B cell (primary cell): ENCODE data around the gene RUBCNL. TPM values are rescaled to one million over a fixed set of nuclear protein-coding genes. Genes with fewer than 3 reads are reported as not detected.

Experiments
- ATAC-seq: fragments of 200-7000 bp; cut with Tn5 transposase; one replicate; pipeline ENCODE4 v1.10.0; 2021; ENCODE audit warnings: low read depth, mild to moderate bottlenecking, moderate number of reproducible peaks, moderate library complexity
- CTCF ChIA-PET: fragments of 350-600 bp; sonication (Branson Sonifier 250); formaldehyde crosslinking; loops from one replicate; lab custom pipeline; 2021; ENCODE audit warnings: antibody characterized with exemption, inconsistent platforms; lab: Charles Lee
- POLR2A ChIA-PET: fragments of 350-600 bp; sonication (Branson Sonifier 250); formaldehyde crosslinking; loops from one replicate; lab custom pipeline; 2021; ENCODE audit warnings: antibody characterized with exemption; lab: Charles Lee
- DNase-seq: peaks from one replicate; pipeline ENCODE4 v3.0.0; 2013
- H2AFZ ChIP-seq: 2 replicates; pipeline ENCODE4 v1.6.1; 2012; ENCODE audit warnings: mild to moderate bottlenecking, low read depth, low read length; ENCODE audit not compliant: insufficient read depth, poor library complexity, severe bottlenecking
- H3K27ac ChIP-seq, 2 donors: 1 replicate in 1 of 2; 2 replicates in 1 of 2; pipeline ENCODE4 v1.5.1; 2012 to 2013; ENCODE audit warnings: low read length in 2 of 2, mild to moderate bottlenecking in 2 of 2, moderate library complexity in 1 of 2
- H3K27me3 ChIP-seq, 4 experiments: fragments of 200-600 bp in 1 of 4; sonication (generic) in 1 of 4; replicated peaks in 1 of 4; 1 replicate in 2 of 4; 2 replicates in 2 of 4; pipeline versions ENCODE4 v1.6.1 to v1.7.0; 2013 to 2016; ENCODE audit warnings: low read length in 3 of 4, mild to moderate bottlenecking in 2 of 4, mixed read lengths in 1 of 4, moderate library complexity in 1 of 4; ENCODE audit not compliant: insufficient read depth in 4 of 4, control insufficient read depth in 3 of 4; ENCODE audit errors: control extremely low read depth in 1 of 4
- H3K36me3 ChIP-seq, 2 experiments: replicated peaks in 1 of 2; 1 replicate in 1 of 2; 2 replicates in 1 of 2; pipeline versions ENCODE4 v1.6.1 to v1.7.1; 2013; ENCODE audit warnings: low read length in 1 of 2; ENCODE audit not compliant: insufficient read depth in 2 of 2, control insufficient read depth in 1 of 2; ENCODE audit errors: control extremely low read depth in 1 of 2, extremely low read depth in 1 of 2
- H3K4me1 ChIP-seq, 2 donors: fragments of 200-600 bp in 1 of 2; sonication (generic) in 1 of 2; 1 replicate in 1 of 2; 2 replicates in 1 of 2; pipeline versions ENCODE4 v1.5.1 to v1.6.1; 2013 to 2017; ENCODE audit warnings: low read length in 2 of 2; ENCODE audit not compliant: control insufficient read depth in 2 of 2, insufficient read depth in 2 of 2
- H3K4me2 ChIP-seq: replicated peaks from 2 replicates; pipeline ENCODE3; 2012; ENCODE audit warnings: mild to moderate bottlenecking, low read depth, low read length; ENCODE audit not compliant: poor library complexity, severe bottlenecking
- H3K4me3 ChIP-seq, 5 experiments: fragments of 200-600 bp in 1 of 5; sonication (generic) in 1 of 5; 1 replicate in 3 of 5; 2 replicates in 2 of 5; pipeline versions ENCODE4 v1.5.1 to v1.7.0; 2011 to 2016; ENCODE audit warnings: low read length in 4 of 5, mild to moderate bottlenecking in 4 of 5, low read depth in 2 of 5, control low read depth in 1 of 5, moderate library complexity in 1 of 5; ENCODE audit not compliant: insufficient read depth in 1 of 5; ENCODE audit errors: control extremely low read depth in 1 of 5, extremely low read depth in 1 of 5
- H3K79me2 ChIP-seq: fragments of 200-600 bp; sonication (generic); one replicate; pipeline ENCODE4 v1.6.0; 2016; ENCODE audit warnings: low read length; ENCODE audit not compliant: control insufficient read depth, insufficient read depth
- H3K9ac ChIP-seq: fragments of 200-600 bp; sonication (generic); 2 replicates; pipeline ENCODE4 v1.6.1; 2017; ENCODE audit warnings: mild to moderate bottlenecking, low read length, moderate library complexity
- H3K9me3 ChIP-seq, 3 donors: one replicate each; pipeline versions ENCODE4 v1.6.1 to v1.7.1; 2013; ENCODE audit warnings: low read length in 2 of 3; ENCODE audit not compliant: control insufficient read depth in 2 of 3, insufficient read depth in 1 of 3; ENCODE audit errors: control extremely low read depth in 1 of 3
- H4K20me1 ChIP-seq: 2 replicates; pipeline ENCODE4 v1.6.0; 2012; ENCODE audit warnings: mild to moderate bottlenecking, low read length; ENCODE audit not compliant: insufficient read depth, control insufficient read depth, poor library complexity, severe bottlenecking
- H3K27ac Mint-ChIP-seq: one replicate; pipeline ENCODE4 v1.8.0; 2021; ENCODE audit warnings: mixed read lengths
- H3K27me3 Mint-ChIP-seq: one replicate; pipeline ENCODE4 v1.8.0; 2021; ENCODE audit warnings: mixed read lengths
- H3K4me1 Mint-ChIP-seq: one replicate; pipeline ENCODE4 v1.8.0; 2021; ENCODE audit warnings: mixed read lengths
- H3K4me3 Mint-ChIP-seq: one replicate; pipeline ENCODE4 v1.8.0; 2021; ENCODE audit warnings: mixed read lengths
- H3K9me3 Mint-ChIP-seq: one replicate; pipeline ENCODE4 v1.8.0; 2022; ENCODE audit warnings: mixed read lengths; ENCODE audit not compliant: insufficient read depth
- CTCF ChIP-seq: fragments of 200-600 bp; IDR thresholded peaks from one replicate; pipeline ENCODE4 v1.8.0; 2022; ENCODE audit warnings: antibody characterized with exemption, mild to moderate bottlenecking
- EZH2 ChIP-seq: IDR thresholded peaks from 2 replicates; pipeline ENCODE4 v1.6.1; 2012; ENCODE audit warnings: borderline replicate concordance, low read depth, mild to moderate bottlenecking, moderate library complexity, low read length; ENCODE audit not compliant: insufficient read depth, poor library complexity, severe bottlenecking
- WGBS: methylation state at CpG from one replicate; pipeline ENCODE4 v1.1.5; 2013; ENCODE audit warnings: missing lambda C conversion rate; ENCODE audit not compliant: insufficient coverage; 5-methylcytosine and 5-hydroxymethylcytosine counted together
- intact Hi-C: fragments of 100-400 bp; cut with micrococcal nuclease; formaldehyde crosslinking; loops from one replicate; pipeline ENCODE4 v1.10.0; 2022
- polyA plus RNA-seq: library from polyadenylated mRNA; depleted of rRNA; stranded (reverse); fragments of >200 nt; gene quantifications from 2 replicates; pipeline ENCODE4 v1.2.3, GENCODE V29; 2012
- total RNA-seq, 2 donors: library from RNA; stranded (reverse); fragments of 120-200 nt in 1 of 2; gene quantifications; 1 replicate in 1 of 2; 2 replicates in 1 of 2; pipeline versions ENCODE4 v1.2.3 to v1.2.4, GENCODE V29; 2013 to 2022

The RUBCNL gene
- total and polyA plus RNA-seq, 2 donors (not counting 1 experiment from before 2014, with no cell fraction given) = 185 to 370 TPM

GRCh38 chr13:46340631-46341111 is 46.4 kb downstream of the RUBCNL start:
- H3K27ac ChIP-seq = peak overlapping the region; percentile 72 to 80
- intact Hi-C loops = loop anchor here (5.0 kb wide), 1 partner anchor 47 kb away; the partner anchor contains the start of gene RUBCNL

More at GRCh38 chr13:46340631-46341111, 46.4 kb downstream of the RUBCNL start:
- peaks cover 45% of the 10 kb centered on the region for H4K20me1 ChIP-seq
- Mint-ChIP-seq H3K27ac (peak overlapping the region; percentile 75), H3K4me3 (peak overlapping the region; percentile 60), H3K4me1 (peaks cover 66% of the 10 kb centered on the region), H3K9me3 (peaks cover 2% of the 10 kb centered on the region), H3K27me3 (no peaks in the 10 kb centered on the region)
- 85% methylated on average over 2 of the region's 3 CpGs for WGBS
- peaks cover 4% of the 10 kb centered on the region for H3K79me2 ChIP-seq
- peaks cover 35 to 44% of the 10 kb centered on the region in 2 donors for H3K4me1 ChIP-seq
- no peak for TF ChIP-seq CTCF
- TF ChIP-seq EZH2 = no peak
- H3K27me3 ChIP-seq = no peaks in the 10 kb centered on the region
- CTCF ChIA-PET = interaction anchor here (1.5 kb wide), 1 partner anchor 47 kb away, joined by 5 read pairs; the partner anchor contains the start of gene RUBCNL
- H3K36me3 ChIP-seq = peaks cover 3 to 69% of the 10 kb centered on the region in 2 experiments
- POLR2A ChIA-PET = no interaction called here
- DNase-seq (no peak), ATAC-seq (no peak)
- no peak overlapping the region for H2AFZ ChIP-seq
- H3K4me3 ChIP-seq = no peak overlapping the region
- H3K9ac ChIP-seq = no peak overlapping the region
- H3K4me2 ChIP-seq = peak overlapping the region; percentile 3
- H3K9me3 ChIP-seq = peaks cover 0 to 7% (median 4%) of the 10 kb centered on the region in 3 donors
